H1 (cell line): ENCODE measurements around the gene ARHGAP22. TPM values are rescaled to one million over a fixed set of nuclear protein-coding genes. Genes with fewer than 3 reads are reported as not detected.

Experiments
- CTCF ChIA-PET: fragments of 300-600 bp; sonication (Branson Sonifier 250); formaldehyde crosslinking; loops from one replicate; lab custom pipeline; 2021; ENCODE audit not compliant: partially characterized antibody; lab: Charles Lee
- POLR2A ChIA-PET: fragments of 300-600 bp; sonication (Branson Sonifier 250); formaldehyde crosslinking; loops from one replicate; lab custom pipeline; 2021; ENCODE audit warnings: inconsistent platforms; ENCODE audit not compliant: partially characterized antibody; lab: Charles Lee
- DNase-seq, 2 experiments: peaks; one replicate each; pipeline versions ENCODE4 v3.0.0 to v3.0.0-alpha.2; 2010 to 2022; ENCODE audit warnings: low spot score in 2 of 2, low read depth in 1 of 2, mixed read lengths in 1 of 2
- FAIRE-seq: peaks from 2 replicates; lab custom pipeline; 2011; peaks lifted over from hg19 to GRCh38; lab: Jason Lieb, UNC
- H2AFZ ChIP-seq: 2 replicates; pipeline ENCODE4 v1.8.1; 2012; ENCODE audit warnings: low read length, inconsistent platforms
- H2AK5ac ChIP-seq: 2 replicates; pipeline ENCODE4 v1.6.1; 2013; ENCODE audit warnings: low read depth, low read length
- H2BK120ac ChIP-seq: replicated peaks from 2 replicates; pipeline ENCODE3; 2013; ENCODE audit warnings: low read depth, low read length, inconsistent platforms
- H2BK12ac ChIP-seq: 2 replicates; pipeline ENCODE4 v1.6.1; 2013; ENCODE audit warnings: low read depth, low read length
- H2BK15ac ChIP-seq: 2 replicates; pipeline ENCODE4 v1.6.1; 2013; ENCODE audit warnings: low read length
- H2BK20ac ChIP-seq: 2 replicates; pipeline ENCODE4 v1.6.1; 2013; ENCODE audit warnings: low read length
- H2BK5ac ChIP-seq: 2 replicates; pipeline ENCODE4 v1.6.1; 2013; ENCODE audit warnings: low read depth, low read length
- H3K14ac ChIP-seq: 2 replicates; pipeline ENCODE4 v1.6.1; 2013; ENCODE audit warnings: inconsistent platforms; ENCODE audit not compliant: insufficient read length
- H3K18ac ChIP-seq: 2 replicates; pipeline ENCODE4 v1.6.1; 2013; ENCODE audit warnings: low read length; ENCODE audit errors: extremely low read depth
- H3K23ac ChIP-seq: 2 replicates; pipeline ENCODE4 v1.6.1; 2013; ENCODE audit warnings: inconsistent platforms; ENCODE audit not compliant: insufficient read length
- H3K23me2 ChIP-seq: 2 replicates; pipeline ENCODE4 v1.6.1; 2013; ENCODE audit warnings: low read depth, low read length
- H3K27ac ChIP-seq: 2 replicates; pipeline ENCODE4 v1.6.1; 2011; ENCODE audit warnings: low read depth, low read length, inconsistent platforms
- H3K27me3 ChIP-seq, 4 experiments: replicated peaks in 1 of 4; 1 replicate in 1 of 4; 2 replicates in 3 of 4; pipeline versions ENCODE4 v1.6.1 to v1.8.1; 2011 to 2013; ENCODE audit warnings: low read length in 3 of 4, mild to moderate bottlenecking in 3 of 4, inconsistent platforms in 2 of 4, mixed read lengths in 2 of 4, moderate library complexity in 1 of 4; ENCODE audit not compliant: control insufficient read depth in 3 of 4, insufficient read depth in 3 of 4; ENCODE audit errors: extremely low read depth in 1 of 4
- H3K36me3 ChIP-seq, 4 experiments: 2 replicates each; pipeline versions ENCODE4 v1.6.1 to v1.8.1; 2011 to 2013; ENCODE audit warnings: mild to moderate bottlenecking in 4 of 4, low read length in 3 of 4, moderate library complexity in 2 of 4, control low read depth in 1 of 4, inconsistent platforms in 1 of 4; ENCODE audit not compliant: insufficient read depth in 4 of 4, control insufficient read depth in 2 of 4
- H3K4ac ChIP-seq: replicated peaks from 2 replicates; pipeline ENCODE3; 2013; ENCODE audit warnings: low read length, low read depth, mixed read lengths, inconsistent platforms; ENCODE audit not compliant: insufficient read length
- H3K4me1 ChIP-seq, 4 experiments: replicated peaks in 1 of 4; 1 replicate in 1 of 4; 2 replicates in 3 of 4; pipeline versions ENCODE4 v1.6.1 to v1.8.1; 2011 to 2013; ENCODE audit warnings: low read length in 3 of 4, inconsistent platforms in 2 of 4, mixed read lengths in 1 of 4; ENCODE audit not compliant: insufficient read depth in 4 of 4, control insufficient read depth in 3 of 4
- H3K4me2 ChIP-seq, 2 experiments: 2 replicates each; pipeline versions ENCODE4 v1.6.1 to v1.8.1; 2011 to 2013; ENCODE audit warnings: low read depth in 2 of 2, low read length in 2 of 2, control low read depth in 1 of 2, inconsistent platforms in 1 of 2, mild to moderate bottlenecking in 1 of 2; ENCODE audit not compliant: insufficient read depth in 1 of 2
- H3K4me3 ChIP-seq, 4 experiments: fragments of 200-600, 300-600 bp in 1 of 4; sonication (generic), shearing (Covaris generic), sonication (Bioruptor Twin) in 1 of 4; 2 replicates each; pipeline versions ENCODE4 v1.5.1 to v1.8.1; 2011 to 2016; ENCODE audit warnings: low read length in 4 of 4, low read depth in 3 of 4, control low read depth in 2 of 4, inconsistent platforms in 2 of 4, mild to moderate bottlenecking in 2 of 4, mixed read lengths in 1 of 4, moderate library complexity in 1 of 4; ENCODE audit not compliant: insufficient read depth in 2 of 4; ENCODE audit errors: extremely low read depth in 1 of 4
- H3K56ac ChIP-seq: replicated peaks from 2 replicates; pipeline ENCODE3; 2013; ENCODE audit warnings: low read depth, mild to moderate bottlenecking, mixed read lengths, low read length, inconsistent platforms; ENCODE audit not compliant: insufficient read length
- H3K79me1 ChIP-seq: 2 replicates; pipeline ENCODE4 v1.6.1; 2013; ENCODE audit warnings: low read depth, low read length, control low read depth
- H3K79me2 ChIP-seq, 2 experiments: 2 replicates each; pipeline versions ENCODE4 v1.6.1 to v1.8.1; 2012 to 2013; ENCODE audit warnings: low read length in 2 of 2, mild to moderate bottlenecking in 2 of 2, inconsistent platforms in 1 of 2; ENCODE audit not compliant: insufficient read depth in 2 of 2, control insufficient read depth in 1 of 2
- H3K9ac ChIP-seq, 4 experiments: replicated peaks in 1 of 4; 1 replicate in 1 of 4; 2 replicates in 3 of 4; pipeline versions ENCODE4 v1.6.1 to v1.8.1; 2011 to 2013; ENCODE audit warnings: low read depth in 3 of 4, low read length in 3 of 4, control low read depth in 2 of 4, mild to moderate bottlenecking in 2 of 4, moderate library complexity in 2 of 4, inconsistent platforms in 1 of 4; ENCODE audit errors: extremely low read depth in 1 of 4
- H3K9me3 ChIP-seq, 2 experiments: 2 replicates each; pipeline versions ENCODE4 v1.6.1 to v1.8.1; 2012 to 2013; ENCODE audit warnings: mild to moderate bottlenecking in 2 of 2, moderate library complexity in 2 of 2, control low read depth in 1 of 2, inconsistent platforms in 1 of 2, low read depth in 1 of 2, low read length in 1 of 2, mixed read lengths in 1 of 2; ENCODE audit not compliant: insufficient read depth in 2 of 2
- H4K20me1 ChIP-seq, 2 experiments: replicated peaks in 1 of 2; 2 replicates each; pipeline versions ENCODE3 to v1.8.1; 2011 to 2013; ENCODE audit warnings: inconsistent platforms in 2 of 2, low read length in 2 of 2, mild to moderate bottlenecking in 1 of 2; ENCODE audit not compliant: insufficient read depth in 2 of 2, control insufficient read depth in 1 of 2
- H4K5ac ChIP-seq: 2 replicates; pipeline ENCODE4 v1.6.1; 2013; ENCODE audit warnings: low read length, low read depth, mixed read lengths, inconsistent platforms; ENCODE audit not compliant: insufficient read length
- H4K8ac ChIP-seq: 2 replicates; pipeline ENCODE4 v1.8.0; 2013; ENCODE audit warnings: mild to moderate bottlenecking, moderate library complexity, low read length, inconsistent platforms; ENCODE audit not compliant: insufficient read depth; ENCODE audit errors: extremely low read depth
- H4K91ac ChIP-seq: replicated peaks from 2 replicates; pipeline ENCODE3; 2013; ENCODE audit warnings: low read length, mixed read lengths, inconsistent platforms; ENCODE audit not compliant: insufficient read length
- ATF3 ChIP-seq: IDR thresholded peaks from 2 replicates; pipeline ENCODE4 v1.6.1; 2011; ENCODE audit warnings: low read depth, mild to moderate bottlenecking, low read length; ENCODE audit not compliant: insufficient read depth
- CTBP2 ChIP-seq: IDR thresholded peaks from 2 replicates; pipeline ENCODE4 v1.7.0; 2011; ENCODE audit warnings: borderline replicate concordance, mild to moderate bottlenecking, moderate library complexity, mixed read lengths, low read length; ENCODE audit not compliant: insufficient read depth, insufficient read length
- CTCF ChIP-seq, 3 experiments: IDR thresholded peaks; 1 replicate in 2 of 3; 2 replicates in 1 of 3; pipeline versions ENCODE4 v1.5.1 to v1.6.1; 2011; ENCODE audit warnings: low read length in 3 of 3, mild to moderate bottlenecking in 3 of 3, inconsistent platforms in 2 of 3, low read depth in 1 of 3, moderate library complexity in 1 of 3; ENCODE audit not compliant: insufficient read depth in 1 of 3; ENCODE audit errors: control extremely low read depth in 1 of 3
- EP300 ChIP-seq, 2 experiments: IDR thresholded peaks; 1 replicate in 1 of 2; 2 replicates in 1 of 2; pipeline ENCODE4 v1.6.1; 2011 to 2012; ENCODE audit warnings: low read depth in 2 of 2, low read length in 2 of 2, mild to moderate bottlenecking in 2 of 2, borderline replicate concordance in 1 of 2, inconsistent platforms in 1 of 2, moderate library complexity in 1 of 2
- KDM4A ChIP-seq: IDR thresholded peaks from one replicate; pipeline ENCODE4 v1.7.1; 2012; ENCODE audit warnings: low read depth, mild to moderate bottlenecking, moderate library complexity, low read length, inconsistent platforms; ENCODE audit not compliant: severe bottlenecking
- KDM5A ChIP-seq: fragments of 200-600 bp; IDR thresholded peaks from 2 replicates; pipeline ENCODE4 v1.7.1; 2012; ENCODE audit warnings: mild to moderate bottlenecking, low read length, inconsistent platforms, mixed read lengths
- NRF1 ChIP-seq: IDR thresholded peaks from 2 replicates; pipeline ENCODE4 v1.6.1; 2011; ENCODE audit warnings: mild to moderate bottlenecking, low read depth, low read length, improper control_type of control experiment
- POLR2A ChIP-seq, 2 experiments: IDR thresholded peaks; 1 replicate in 1 of 2; 2 replicates in 1 of 2; pipeline ENCODE4 v1.6.1; 2011; ENCODE audit warnings: low read depth in 2 of 2, low read length in 2 of 2, mild to moderate bottlenecking in 2 of 2; ENCODE audit errors: control extremely low read depth in 1 of 2
- TAF1 ChIP-seq: IDR thresholded peaks from 2 replicates; pipeline ENCODE4 v1.6.1; 2011; ENCODE audit warnings: mild to moderate bottlenecking, low read depth, low read length
- YY1 ChIP-seq: IDR thresholded peaks from 2 replicates; pipeline ENCODE4 v1.6.1; 2011; ENCODE audit warnings: low read depth, mild to moderate bottlenecking, low read length
- ZNF274 ChIP-seq: IDR thresholded peaks from 2 replicates; pipeline ENCODE4 v1.7.0; 2012; ENCODE audit warnings: low read length, borderline replicate concordance; ENCODE audit errors: extremely low read depth
- WGBS, 2 experiments: shearing (Covaris generic) in 1 of 2; methylation state at CpG; one replicate each; pipeline versions ENCODE4 v1.1.6 to v1.1.7; 2013 to 2015; ENCODE audit warnings: low lambda C conversion rate in 2 of 2, mixed read lengths in 2 of 2, inconsistent platforms in 1 of 2, low coverage in 1 of 2, missing lambda C conversion rate in 1 of 2; ENCODE audit not compliant: insufficient replicate concordance in 2 of 2, insufficient coverage in 1 of 2, insufficient read length in 1 of 2; ENCODE audit errors: extremely low coverage in 1 of 2, missing lambda C conversion rate in 1 of 2; 5-methylcytosine and 5-hydroxymethylcytosine counted together
- polyA plus RNA-seq, 7 experiments: library from polyadenylated mRNA; depleted of rRNA in 3 of 7; stranded (reverse) in 5 of 7; unstranded in 2 of 7; fragments of >200 nt in 5 of 7; fragments of 200-250 nt in 2 of 7; gene quantifications; 1 replicate in 5 of 7; 2 replicates in 1 of 7; 4 replicates in 1 of 7; pipeline versions ENCODE4 v1.2.1 to v1.2.3, GENCODE V29; 2011 to 2013; ENCODE audit warnings: missing spikeins in 2 of 7, mixed read lengths in 2 of 7
- total RNA-seq: library from RNA; stranded (reverse); fragmentation: NEBNext Ultra II Directional; extraction: Animal tissue kit (Norgen Biotek cat#: 25700); gene quantifications from 2 replicates; pipeline ENCODE4 v1.2.1, GENCODE V29; 2021

Gene ARHGAP22
- total and polyA plus RNA-seq, 2 of the 8 experiments (the other 6 are each of a cell fraction or from before 2014, with no cell fraction given): 3.6 to 11.2 TPM

GRCh38 chr10:48490571-48490940, 114.3 kb downstream of the ARHGAP22 start:
- Histone ChIP-seq H2BK15ac (no peak overlapping the region), H2BK5ac (no peak overlapping the region), H2BK12ac (no peak overlapping the region), H3K18ac (no peak overlapping the region), H3K4me2 (no peak overlapping the region), H3K23ac (no peak overlapping the region), H3K4me3 (no peak overlapping the region), H2AK5ac (no peak overlapping the region), H3K36me3 (no peaks in the 10 kb centered on the region), H3K14ac (no peak overlapping the region), H3K27ac (no peak overlapping the region), H3K79me2 (no peaks in the 10 kb centered on the region), H2AFZ (no peak overlapping the region), H3K9me3 (no peaks in the 10 kb centered on the region), H3K23me2 (no peaks in the 10 kb centered on the region; the same call in 1 of the 2 replicates), H3K4me1 (no peaks in the 10 kb centered on the region; a peak in 1 of 7 replicates), H4K5ac (no peak overlapping the region), H3K56ac (no peak overlapping the region), H3K27me3 (no peaks in the 10 kb centered on the region), H2BK20ac (no peak overlapping the region), H4K91ac (no peak overlapping the region), H3K4ac (no peak overlapping the region), H3K9ac (no peak overlapping the region), H2BK120ac (no peak overlapping the region), H4K20me1 (peaks cover 0 to 6% of the 10 kb centered on the region in 2 experiments), H3K79me1 (peaks cover 2% of the 10 kb centered on the region; the same call in 1 of the 2 replicates), H4K8ac (no peak overlapping the region)
- CTCF ChIA-PET: interaction anchor here (0.8 to 12.0 kb wide), 5 partner anchors 14 to 121 kb away, joined by 3 to 87 read pairs (median 3); no protein-coding TSS in a partner anchor
- WGBS, 2 experiments: 91% methylated on average over 7 of the region's 7 CpGs; no CpG with 5 or more reads in 1 of the 2 experiments
- FAIRE-seq (no peak), DNase-seq (peak in 1 of 2 experiments; percentile 34)
- POLR2A ChIA-PET: interaction anchor here (1.3 kb wide), 1 partner anchor 10 kb away, joined by 3 read pairs; no protein-coding TSS in a partner anchor
- no peak for TF ChIP-seq ATF3
- TF ChIP-seq ZNF274: no peak
- no peak for TF ChIP-seq KDM5A
- TF ChIP-seq YY1: no peak
- TF ChIP-seq NRF1: no peak
- no peak for TF ChIP-seq POLR2A (IDR thresholded peaks at IDR 0.05; ENCODE audit: control extremely low read depth in 1 of 2, low read depth in 2 of 2, low read length in 2 of 2)
- no peak for TF ChIP-seq KDM4A
- TF ChIP-seq TAF1: no peak
- no peak for TF ChIP-seq CTCF (IDR thresholded peaks at IDR 0.05; ENCODE audit: control extremely low read depth in 1 of 3, insufficient read depth in 1 of 3, low read depth in 1 of 3, low read length in 3 of 3)
- no peak for TF ChIP-seq CTBP2
- TF ChIP-seq EP300 (IDR thresholded peaks at IDR 0.05; ENCODE audit: borderline replicate concordance in 1 of 2, low read depth in 2 of 2, low read length in 2 of 2): no peak
